UCSD-AML1 (cell line): Measurements from ENCODE around the gene PDIK1L.

Experiments
- DNase-seq: peaks from one replicate; lab custom pipeline; 2025; ENCODE audit not compliant: unreplicated experiment; lab: John Stamatoyannopoulos, UW

Gene PDIK1L

GRCh38 chr1:26121854-26122773 is 10.5 kb downstream of the PDIK1L start:
- DNase-seq = no peak

GRCh38 chr1:26122988-26123973 is 11.7 kb downstream of the PDIK1L start:
- DNase-seq = no peak

- DNase-seq = no peak
These were observed 13.1 kb downstream of the PDIK1L start for GRCh38 chr1:26124418-26125331.

GRCh38 chr1:26125382-26125781 is 13.8 kb downstream of the PDIK1L start:
- DNase-seq = no peak

GRCh38 chr1:26125946-26126320 is 14.3 kb downstream of the PDIK1L start:
- no peak for DNase-seq

GRCh38 chr1:26126321-26127084 is 14.9 kb downstream of the PDIK1L start:
- no peak for DNase-seq

GRCh38 chr1:26127235-26128163 is 15.9 kb downstream of the PDIK1L start:
- DNase-seq = peak; percentile 22

- no peak for DNase-seq
These were observed 18.2 kb downstream of the PDIK1L start for GRCh38 chr1:26129778-26130177.

GRCh38 chr1:26130695-26131094 is 19.1 kb downstream of the PDIK1L start:
- DNase-seq = no peak

GRCh38 chr1:26132128-26132833 is 20.7 kb downstream of the PDIK1L start:
- no peak for DNase-seq

- DNase-seq = no peak
These were observed 21.2 kb downstream of the PDIK1L start for GRCh38 chr1:26132834-26133167.

GRCh38 chr1:26134466-26134865 is 22.8 kb downstream of the PDIK1L start:
- no peak for DNase-seq

- no peak for DNase-seq
These were observed 27.4 kb downstream of the PDIK1L start for GRCh38 chr1:26138974-26139558.

- no peak for DNase-seq
These were observed 30.5 kb downstream of the PDIK1L start for GRCh38 chr1:26142159-26142558.

GRCh38 chr1:26145041-26145959 is 33.7 kb downstream of the PDIK1L start:
- peak; percentile 71 for DNase-seq

GRCh38 chr1:26145960-26146294 is 34.3 kb downstream of the PDIK1L start:
- no peak for DNase-seq

- DNase-seq = no peak
These were observed 37.3 kb downstream of the PDIK1L start for GRCh38 chr1:26148887-26149286.
